HG03175 (cell line): ENCODE results near the gene INPP5A.

Experiments
- ATAC-seq: cut with Tn5 transposase; IDR thresholded peaks from one replicate; pipeline ENCODE4 v1.9.1; 2021; ENCODE audit warnings: mild to moderate bottlenecking, moderate library complexity; ENCODE audit not compliant: unreplicated experiment

Gene INPP5A

DNA sequence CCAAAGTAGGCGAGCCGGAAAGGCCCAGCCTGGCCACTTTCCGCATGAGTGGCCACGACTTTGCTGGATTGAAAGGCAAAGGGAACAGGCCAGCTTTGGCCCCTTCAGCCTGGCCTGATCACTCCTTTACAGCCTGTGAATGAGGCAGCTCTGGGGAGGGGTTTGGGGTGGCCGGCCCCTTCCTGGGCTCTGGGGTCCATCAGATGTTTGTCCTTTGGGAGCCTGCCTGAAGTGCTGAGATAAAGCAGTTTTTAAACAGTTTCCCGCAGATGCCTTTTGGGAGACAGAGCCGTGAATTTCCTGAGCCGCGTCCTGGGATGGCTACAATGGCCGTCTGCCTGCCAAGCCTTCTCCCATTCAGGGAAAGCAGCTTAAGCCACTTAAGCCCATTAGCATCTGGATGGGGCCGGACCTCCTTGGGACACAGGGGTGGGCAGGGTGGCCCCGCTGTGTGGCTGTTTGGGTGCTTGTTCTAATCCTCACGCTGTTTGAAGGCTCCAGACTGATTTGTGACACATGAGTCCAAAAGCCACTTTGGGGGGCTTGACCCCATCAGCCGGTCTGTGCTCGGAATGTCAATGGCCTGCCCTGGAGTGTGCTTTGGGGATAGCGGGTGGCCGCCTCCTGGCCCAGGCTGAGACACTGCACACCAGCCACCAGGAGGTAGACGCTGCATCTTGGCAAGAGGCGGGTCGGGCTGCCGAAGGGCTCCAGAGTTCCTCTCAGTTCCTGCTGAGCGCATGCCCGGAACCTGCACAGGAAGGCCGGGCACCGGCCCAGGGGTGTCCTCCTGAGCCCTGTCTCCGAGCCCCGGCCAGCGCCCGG lies 209.4 kb downstream of the INPP5A start:
- no peak for ATAC-seq

DNA sequence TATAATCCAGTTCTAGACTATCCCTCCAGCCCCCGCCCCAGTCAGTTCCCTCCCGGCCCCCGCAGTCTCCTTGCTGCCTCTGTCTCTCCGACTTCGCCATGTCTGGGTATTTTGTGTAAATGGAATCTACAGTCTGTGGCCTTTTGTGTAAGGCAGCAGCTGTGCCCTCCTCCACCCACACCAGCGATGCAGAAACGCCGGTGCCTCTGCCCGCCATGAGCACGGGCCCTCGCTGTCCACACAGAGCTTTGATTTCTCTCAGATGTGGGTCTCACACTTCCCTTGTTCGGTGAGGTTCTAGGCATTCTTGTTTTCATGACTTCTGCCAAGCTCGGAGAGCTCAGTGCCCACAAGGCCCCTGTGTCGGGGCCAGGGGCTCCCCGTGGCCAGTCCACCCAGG lies 210.5 kb downstream of the INPP5A start:
- ATAC-seq, result no peak

DNA sequence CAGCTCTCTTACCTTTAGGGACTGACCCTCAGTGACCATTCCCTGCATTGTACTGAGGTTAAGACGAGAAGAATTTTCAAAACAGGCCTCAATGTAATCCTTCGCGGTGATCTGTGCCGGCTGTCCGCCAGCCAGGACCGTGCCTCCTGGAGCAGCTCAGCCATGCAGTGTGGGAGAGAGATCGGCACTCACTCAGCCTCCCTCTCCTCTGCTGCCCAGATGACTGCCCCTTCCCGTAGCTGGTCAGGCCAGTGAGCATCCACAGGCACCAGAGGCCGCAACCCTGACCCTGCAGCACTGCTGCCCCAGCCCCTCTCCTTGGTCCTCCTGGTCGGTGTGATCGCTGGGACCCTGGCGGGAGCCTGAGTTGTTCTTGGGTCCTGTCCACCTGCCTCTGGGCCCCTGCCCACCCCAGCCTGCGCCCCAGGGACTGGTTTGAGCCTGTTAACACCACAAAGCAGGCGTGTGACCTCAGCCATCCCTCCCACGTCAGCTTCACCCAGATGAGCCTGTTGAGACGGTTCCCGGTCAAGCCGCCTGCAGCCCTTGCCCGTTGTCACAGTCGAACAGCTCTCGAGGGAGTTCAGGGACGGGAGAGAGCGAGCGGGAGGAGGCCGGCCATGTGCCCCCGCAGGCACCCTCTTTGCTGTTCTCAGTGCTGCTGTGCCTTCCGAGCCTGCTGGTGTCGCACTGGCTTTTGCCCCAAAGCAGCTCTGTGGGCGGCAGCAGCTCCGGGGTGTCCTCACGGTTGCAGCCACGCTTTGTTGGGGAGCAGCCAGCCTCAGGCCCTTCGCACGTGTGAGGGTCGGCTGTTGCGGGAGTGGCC lies 211.2 kb downstream of the INPP5A start:
- no peak for ATAC-seq

DNA sequence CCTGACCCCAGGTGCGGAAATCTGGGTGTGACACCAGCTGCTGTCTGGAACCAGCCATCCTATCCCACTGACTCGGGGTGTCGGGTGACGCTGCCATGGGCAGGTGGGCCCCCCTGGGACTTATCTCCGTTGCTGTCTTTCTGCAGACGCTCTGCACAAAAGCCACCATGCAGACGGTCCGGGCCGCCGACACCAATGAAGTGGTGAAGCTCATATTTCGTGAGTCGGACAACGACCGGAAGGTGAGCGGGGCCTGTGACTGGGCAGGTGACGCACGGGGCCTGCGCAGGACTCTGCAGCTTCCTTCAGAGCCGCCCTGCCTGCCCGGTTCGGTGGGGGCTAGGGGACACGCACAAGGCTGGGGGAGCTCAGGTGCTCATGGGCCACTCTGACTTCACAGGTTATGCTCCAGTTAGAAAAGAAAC lies 211.8 kb downstream of the INPP5A start:
- no peak for ATAC-seq

DNA sequence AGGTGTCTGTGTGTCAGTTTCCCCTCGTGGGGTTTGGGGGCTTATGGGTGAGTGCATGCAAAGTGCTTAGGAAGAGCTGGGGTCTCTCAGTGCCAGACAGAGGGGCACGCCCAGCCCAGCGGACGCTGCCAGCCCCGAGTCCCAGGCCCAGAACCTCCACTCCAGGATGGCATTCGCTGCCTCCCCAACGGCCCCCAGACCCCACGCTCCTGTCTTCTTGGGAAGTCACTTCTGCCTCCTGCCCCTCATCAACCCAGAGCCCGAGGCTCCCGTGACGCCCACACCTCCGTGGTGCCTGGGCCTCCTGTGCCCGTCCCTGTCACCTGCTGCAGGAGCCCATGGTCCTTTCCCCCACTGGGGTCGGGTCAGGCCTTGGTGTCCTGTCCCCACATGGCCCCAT lies 213.3 kb downstream of the INPP5A start:
- ATAC-seq, result no peak

DNA sequence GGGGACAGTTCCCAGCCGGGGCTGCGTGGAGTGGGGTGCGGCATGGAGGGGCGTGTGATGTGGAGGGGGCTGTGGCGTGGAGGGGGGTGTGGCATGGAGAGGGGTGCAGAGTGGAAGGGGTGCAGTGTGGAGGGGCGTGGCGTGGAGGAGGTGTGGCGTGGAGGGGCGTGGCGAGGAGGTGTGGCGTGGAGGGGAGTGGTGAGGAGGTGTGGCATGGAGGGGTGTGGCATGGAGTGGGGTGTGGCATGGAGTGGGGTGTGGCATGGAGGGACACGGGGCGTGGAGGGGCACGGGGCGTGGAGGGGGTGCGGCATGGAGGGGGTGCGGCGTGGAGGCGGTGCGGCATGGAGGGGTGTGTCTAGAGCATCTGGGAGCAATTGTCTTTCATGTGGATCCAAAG lies 214.8 kb downstream of the INPP5A start:
- no peak for ATAC-seq

- ATAC-seq, result no peak
These were observed 215.4 kb downstream of the INPP5A start for GRCh38 chr10:132752961-132753360.

- no peak for ATAC-seq
These were observed 216.0 kb downstream of the INPP5A start for GRCh38 chr10:132753596-132753995.

GRCh38 chr10:132754071-132754470 lies 216.5 kb downstream of the INPP5A start:
- no peak for ATAC-seq

DNA sequence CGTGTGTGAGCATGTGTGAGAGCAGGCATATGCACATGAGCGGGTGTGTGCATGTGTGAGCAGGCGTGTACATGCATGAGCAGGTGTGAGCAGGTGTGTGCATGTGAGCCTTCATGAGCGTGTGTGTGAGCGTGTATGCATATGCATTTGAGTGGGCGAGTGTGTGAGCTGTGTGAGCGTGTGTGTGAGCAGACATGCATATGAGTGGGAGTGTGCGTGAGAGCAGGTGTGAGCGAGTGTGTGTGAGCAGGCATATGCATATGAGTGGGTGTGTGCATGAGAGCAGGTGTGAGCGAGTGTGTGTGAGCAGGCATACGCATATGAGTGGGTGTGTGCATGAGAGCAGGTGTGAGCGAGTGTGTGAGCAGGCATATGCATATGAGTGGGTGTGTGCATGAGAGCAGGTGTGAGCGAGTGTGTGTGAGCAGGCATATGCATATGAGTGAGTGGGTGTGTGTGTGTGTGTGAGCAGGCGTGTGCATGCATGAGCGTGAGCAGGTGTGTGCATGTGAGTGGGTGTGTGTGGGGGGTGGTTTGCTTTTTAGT lies 217.7 kb downstream of the INPP5A start:
- ATAC-seq, result no peak

GRCh38 chr10:132756591-132756990 lies 219.0 kb downstream of the INPP5A start:
- ATAC-seq, result no peak

- ATAC-seq, result no peak
These were observed 219.6 kb downstream of the INPP5A start for GRCh38 chr10:132757171-132757570.

DNA sequence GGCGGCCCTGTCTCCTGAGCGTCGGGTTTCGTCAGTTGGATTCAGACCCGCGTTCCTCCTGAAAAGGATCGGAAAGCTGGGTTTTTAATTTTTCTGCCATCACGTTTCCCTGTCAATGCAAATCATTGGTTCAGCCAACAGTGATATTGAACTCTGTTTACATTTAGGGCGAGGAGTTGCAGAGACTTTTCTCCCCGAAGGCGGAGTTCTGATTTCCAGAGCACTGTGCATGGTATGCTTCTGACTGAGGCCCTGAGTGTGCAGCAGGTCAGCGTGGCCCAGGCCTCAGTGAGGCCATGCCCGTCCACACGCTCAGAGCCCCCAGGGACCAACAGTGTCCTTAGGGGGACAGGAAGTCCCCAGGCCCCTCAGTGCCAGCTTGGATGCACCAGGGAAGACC lies 221.3 kb downstream of the INPP5A start:
- no peak for ATAC-seq

GRCh38 chr10:132761395-132762060 lies 223.9 kb downstream of the INPP5A start:
- ATAC-seq, result no peak

GRCh38 chr10:132762267-132762666 lies 224.7 kb downstream of the INPP5A start:
- no peak for ATAC-seq

DNA sequence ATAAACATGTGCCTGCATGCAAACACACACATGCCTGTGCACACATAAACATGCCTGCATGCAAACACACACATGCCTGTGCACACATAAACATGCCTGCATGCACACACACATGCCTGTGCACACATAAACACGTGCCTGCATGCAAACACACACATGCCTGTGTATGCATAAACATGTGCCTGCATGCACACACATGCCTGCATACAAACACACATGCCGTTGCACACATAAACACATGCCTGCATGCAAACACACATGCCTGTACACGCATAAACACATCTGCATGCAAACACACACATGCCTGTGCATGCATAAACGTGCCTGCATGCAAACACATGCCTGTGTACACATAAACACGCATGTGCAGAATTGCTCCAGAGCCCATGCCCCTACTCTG lies 226.0 kb downstream of the INPP5A start:
- ATAC-seq, result no peak

DNA sequence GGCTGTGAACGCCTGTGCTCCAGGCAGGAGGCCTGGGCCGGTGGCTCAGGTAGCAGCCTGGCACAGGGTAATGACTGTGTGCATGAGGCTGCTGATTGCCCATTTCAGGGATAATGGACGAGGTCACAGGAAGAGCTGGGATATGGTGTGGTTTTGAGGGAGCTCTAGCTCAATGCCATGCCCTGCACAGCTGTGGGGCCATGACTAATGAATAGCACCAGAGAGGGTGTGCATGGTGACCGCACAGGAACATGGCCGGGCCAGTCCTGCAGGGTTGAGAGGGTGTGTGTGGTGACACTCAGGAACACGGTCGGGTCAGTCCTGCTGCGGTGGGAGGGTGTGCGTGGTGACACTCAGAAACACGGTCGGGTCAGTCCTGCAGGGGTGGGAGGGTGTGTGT lies 226.5 kb downstream of the INPP5A start:
- no peak for ATAC-seq

DNA sequence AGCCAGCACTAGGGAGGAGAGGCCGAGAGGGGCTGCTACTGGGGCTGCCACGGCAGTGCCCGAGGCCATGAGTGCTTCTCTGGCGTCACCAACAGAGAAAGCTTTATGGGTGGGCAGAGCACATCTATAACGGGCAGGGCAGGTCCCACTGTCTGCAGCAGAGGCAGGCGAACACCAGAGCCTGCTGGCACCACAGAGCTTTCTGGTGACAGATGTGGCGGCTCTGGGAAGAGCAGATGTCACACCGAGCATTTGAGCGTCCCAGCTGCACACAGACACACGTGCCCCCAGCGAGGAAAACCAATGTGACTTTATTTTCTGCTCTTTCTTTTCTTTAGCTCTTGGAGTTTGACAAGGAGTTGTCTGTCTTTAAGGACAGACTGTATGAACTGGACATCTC lies 227.8 kb downstream of the INPP5A start:
- ATAC-seq, result no peak

DNA sequence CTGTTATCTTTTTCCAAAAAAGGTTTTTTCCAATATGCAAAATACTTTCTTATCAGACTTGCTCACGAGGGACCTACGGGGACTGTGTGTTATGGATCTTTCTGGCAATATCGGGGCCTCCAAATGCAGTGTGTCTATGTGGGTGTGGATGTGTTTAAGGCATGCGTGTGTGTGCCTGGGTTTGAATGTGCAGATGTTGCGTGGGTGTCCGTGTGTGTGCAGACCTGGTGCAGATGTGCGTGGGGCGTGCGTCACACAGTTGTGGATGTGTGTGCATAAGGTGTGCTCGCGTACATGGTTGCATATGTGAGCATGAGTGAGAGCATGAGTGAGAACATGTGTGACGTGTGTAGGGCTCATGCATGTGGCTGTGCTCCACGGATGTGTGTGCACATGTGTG lies 228.7 kb downstream of the INPP5A start:
- no peak for ATAC-seq

DNA sequence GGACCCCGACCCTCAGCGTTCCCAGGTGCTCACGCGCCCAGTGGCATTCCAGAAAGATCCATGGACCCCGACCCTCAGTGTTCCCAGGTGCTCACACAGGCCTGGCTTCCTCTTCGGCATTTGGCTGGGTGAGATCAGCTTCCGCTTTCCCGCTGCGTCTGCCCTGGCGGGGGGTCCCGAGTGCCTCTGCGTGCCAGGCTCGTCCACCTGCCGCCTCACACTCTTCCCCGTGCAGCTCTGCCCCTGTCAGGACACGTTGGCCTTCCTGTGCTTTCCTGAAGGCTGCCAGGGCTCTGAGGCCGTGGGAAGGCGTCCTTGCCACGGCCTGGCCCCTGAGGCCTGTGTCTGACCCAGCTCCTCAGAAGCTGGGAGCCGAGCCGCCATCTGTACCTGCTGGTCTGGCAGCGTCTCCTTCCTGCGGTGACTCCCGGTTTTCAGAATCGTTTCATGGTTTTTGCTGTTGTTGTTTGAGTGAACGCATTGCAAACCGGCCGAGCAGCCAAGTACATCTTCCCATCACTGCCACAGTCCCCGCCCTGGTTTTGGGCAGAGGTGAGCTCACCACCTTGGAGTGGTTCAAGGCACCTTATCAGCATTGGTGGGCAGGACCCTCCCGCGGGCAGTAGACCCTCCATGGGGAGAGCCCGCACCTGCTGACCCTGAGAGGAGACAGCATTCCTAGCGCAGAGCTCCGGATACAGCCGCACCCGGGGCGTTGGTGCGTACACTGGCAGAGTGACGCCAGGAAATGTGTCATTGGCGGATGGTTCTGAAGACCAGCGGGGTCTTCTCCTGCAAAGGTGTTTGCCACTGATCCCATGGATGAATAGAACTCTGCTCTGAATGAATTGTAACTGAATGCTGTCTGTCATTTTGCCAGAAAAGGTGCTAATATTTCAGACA lies 231.0 kb downstream of the INPP5A start:
- ATAC-seq, result no peak
